HG03066 (cell line): Measurements from ENCODE around the gene TMEM87B.

ENCODE experiments used
- ATAC-seq: cut with Tn5 transposase; IDR thresholded peaks from one replicate; pipeline ENCODE4 v1.9.1; 2021; ENCODE audit warnings: low read depth; ENCODE audit not compliant: unreplicated experiment

TMEM87B gene

DNA sequence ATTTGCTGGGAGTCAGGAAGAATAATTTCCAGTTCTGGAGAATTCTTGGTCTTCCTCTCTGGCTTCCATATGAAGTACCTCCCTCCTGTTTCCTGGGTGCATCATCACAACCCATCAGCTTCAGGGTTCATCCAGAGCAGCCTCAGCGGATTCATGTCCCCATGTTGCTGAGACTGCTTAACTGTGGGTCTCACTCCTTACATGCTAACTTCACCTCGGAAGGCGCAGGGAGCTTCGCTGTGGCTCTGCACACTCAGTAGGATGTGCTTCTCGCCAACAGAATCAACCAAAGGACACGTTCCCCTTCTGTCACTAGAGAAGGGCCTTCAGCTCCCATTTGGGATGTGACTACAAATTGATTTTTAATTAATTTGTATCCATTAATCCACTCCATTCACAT, 107.3 kb downstream of the TMEM87B start:
- no peak for ATAC-seq

DNA sequence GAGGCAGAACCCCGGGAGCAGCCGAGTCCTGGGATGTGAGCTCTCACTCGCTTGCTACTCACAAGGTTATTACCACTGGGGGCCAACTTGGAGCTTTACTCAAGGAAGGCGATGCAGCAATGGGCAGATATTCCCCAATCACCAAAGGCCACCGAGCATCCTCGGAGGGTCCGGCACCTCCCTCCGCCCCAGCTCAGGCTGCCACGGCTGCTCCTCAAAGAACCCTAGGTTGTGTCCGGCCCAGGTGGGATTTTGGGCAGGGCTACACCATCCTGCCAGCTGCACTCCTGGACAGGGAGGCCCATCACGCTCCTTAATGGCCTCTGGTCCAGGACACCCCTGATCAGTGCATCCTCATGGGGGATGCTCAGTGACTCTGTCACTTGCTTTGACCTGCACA, 107.9 kb downstream of the TMEM87B start:
- no peak for ATAC-seq

DNA sequence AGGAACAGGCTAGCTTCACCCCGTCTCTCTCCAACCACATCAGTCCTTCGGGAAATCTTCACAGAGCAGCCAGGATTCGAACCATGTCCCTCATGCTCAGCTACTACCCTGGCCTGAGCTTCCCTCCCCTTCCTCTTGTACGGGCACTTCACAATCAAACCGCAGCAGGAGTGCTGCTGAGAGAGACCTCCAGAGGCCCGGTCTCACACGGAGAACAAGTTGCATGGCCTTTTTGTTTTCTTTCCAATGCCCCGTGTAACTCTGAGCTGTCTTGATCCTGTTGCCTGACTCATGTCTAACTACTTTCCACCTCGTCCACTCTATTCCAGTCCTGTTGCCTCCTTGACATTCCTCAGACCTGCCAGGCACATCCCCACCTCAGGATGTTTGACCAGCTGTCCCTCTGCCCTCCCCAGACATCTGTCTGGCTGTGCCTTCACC, 108.5 kb downstream of the TMEM87B start:
- no peak for ATAC-seq

DNA sequence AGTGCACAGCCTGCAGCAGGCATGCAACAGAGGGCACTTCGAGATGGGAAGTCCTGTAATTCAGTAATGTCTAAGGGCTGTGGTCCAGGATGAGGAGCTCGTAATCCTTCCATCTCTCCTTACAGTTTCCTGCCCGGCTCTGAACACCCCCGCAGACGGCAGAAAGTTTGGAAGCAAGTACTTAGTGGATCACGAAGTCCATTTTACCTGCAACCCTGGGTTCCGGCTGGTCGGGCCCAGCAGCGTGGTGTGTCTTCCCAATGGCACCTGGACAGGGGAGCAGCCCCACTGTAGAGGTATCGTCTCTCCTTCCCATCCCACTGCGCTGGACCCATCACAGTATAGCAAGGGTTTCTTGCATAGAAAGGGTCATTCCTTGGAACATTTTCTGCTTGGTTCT, 109.8 kb downstream of the TMEM87B start:
- no peak for ATAC-seq

DNA sequence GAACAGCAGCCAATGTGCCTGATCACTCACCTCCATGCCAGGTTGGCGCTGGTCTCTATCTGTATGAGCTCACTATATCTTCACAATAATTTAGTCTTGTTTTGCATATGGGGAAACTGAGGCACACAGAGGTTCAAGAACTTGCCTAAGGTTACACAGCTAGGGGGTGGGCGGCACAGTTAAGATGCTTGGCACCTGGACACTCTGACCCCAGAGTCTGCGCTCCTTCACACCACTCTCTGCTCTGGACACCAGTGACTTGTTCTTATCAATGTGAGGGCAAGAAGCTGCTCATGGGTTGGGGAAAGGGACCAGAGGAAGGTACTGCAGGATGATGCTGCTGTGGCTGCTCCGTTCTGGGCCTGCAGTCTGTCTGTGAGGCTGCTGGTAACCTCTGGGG, 110.2 kb downstream of the TMEM87B start:
- no peak for ATAC-seq

DNA sequence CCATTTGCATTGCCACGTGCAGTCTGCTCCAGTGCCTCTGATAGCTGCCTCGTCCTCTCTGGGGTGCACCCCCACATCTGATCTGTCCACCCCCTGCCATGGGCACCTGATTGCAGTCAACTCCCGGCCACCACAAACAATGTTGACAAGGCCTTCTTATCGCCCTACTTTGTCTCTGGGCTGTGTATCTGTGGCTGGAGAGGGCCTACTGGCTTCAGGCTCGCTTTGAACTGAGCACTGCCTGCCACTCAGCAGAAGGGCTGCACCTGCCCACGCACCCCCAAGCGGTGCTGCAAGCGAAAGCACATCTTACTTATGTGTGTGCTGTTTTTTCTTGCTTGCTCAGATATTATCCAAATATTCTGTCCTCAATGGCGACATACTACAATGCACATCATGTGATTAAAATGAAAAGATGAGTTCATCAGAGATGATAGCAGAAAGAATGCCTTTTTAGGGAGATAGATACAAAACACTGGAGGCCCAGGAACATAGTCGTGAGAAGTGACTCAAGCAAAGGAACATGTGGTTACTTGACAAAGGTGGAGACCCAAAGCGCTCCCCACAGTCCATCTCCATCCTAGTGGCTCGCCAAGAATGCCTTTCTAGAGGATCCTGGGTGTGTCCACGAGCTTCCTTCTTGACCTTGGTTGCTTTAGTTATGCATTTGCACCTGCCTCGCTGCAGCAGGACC, 111.9 kb downstream of the TMEM87B start:
- ATAC-seq: no peak

DNA sequence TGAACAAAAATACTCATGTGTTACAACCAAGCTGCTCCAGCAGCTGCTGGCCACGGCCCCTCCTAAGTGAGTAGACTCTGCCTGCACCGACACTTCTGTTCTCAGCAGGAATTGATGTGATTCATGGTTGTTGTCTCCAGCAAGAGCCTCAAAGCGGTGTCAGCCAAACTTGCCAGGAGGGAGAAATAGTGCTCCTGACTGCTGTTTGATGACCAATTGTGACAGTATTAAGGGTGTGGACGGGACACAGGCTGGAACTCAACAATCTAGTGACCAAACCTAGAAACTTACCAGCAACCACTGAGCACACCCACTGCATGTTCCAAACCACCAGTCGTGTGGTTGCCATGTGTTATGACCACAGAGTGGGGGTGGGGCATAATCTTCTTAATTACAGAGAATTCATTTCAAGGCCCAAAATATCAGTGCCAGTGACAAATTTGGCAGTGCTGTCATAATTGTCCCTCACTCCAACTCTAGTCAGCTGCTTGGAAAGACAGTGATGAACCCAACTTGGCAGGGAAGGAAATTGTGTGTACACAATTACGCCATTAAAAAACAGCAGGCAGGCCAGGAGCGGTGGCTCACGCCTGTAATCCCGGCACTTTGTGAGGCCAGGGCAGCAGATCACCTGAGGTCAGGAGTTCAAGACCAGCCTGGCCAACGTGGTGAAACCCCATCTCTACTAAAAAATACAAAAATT, 113.5 kb downstream of the TMEM87B start:
- ATAC-seq: no peak
